ENCODE data around the gene P3H3.
"Not testable (repeated sequence)": the region's sequence is repeated elsewhere in the genome, so short reads cannot be mapped to it uniquely, and the experiment has no call there.

Gene P3H3

GRCh38 chr12:6868211-6869048 lies 40.2 kb downstream of the P3H3 start:
- TF ChIP-seq CTCF (IDR thresholded peaks at IDR 0.05; ENCODE audit: low read depth, low read length): peak; percentile 29; the same call in 1 of the 2 replicates
- Histone ChIP-seq H3K9me3 (ENCODE audit: severe bottlenecking) (no peaks in the 10 kb centered on the region), H3K4me3 (ENCODE audit: low read depth, low read length) (peak overlapping the region; percentile 92), H3K27me3 (ENCODE audit: insufficient read depth, low read depth, severe bottlenecking) (no peaks in the 10 kb centered on the region), H3K36me3 (peaks cover 74% of the 10 kb centered on the region), H3K27ac (peak overlapping the region; percentile 97)
- DNase-seq: no peak

DNA sequence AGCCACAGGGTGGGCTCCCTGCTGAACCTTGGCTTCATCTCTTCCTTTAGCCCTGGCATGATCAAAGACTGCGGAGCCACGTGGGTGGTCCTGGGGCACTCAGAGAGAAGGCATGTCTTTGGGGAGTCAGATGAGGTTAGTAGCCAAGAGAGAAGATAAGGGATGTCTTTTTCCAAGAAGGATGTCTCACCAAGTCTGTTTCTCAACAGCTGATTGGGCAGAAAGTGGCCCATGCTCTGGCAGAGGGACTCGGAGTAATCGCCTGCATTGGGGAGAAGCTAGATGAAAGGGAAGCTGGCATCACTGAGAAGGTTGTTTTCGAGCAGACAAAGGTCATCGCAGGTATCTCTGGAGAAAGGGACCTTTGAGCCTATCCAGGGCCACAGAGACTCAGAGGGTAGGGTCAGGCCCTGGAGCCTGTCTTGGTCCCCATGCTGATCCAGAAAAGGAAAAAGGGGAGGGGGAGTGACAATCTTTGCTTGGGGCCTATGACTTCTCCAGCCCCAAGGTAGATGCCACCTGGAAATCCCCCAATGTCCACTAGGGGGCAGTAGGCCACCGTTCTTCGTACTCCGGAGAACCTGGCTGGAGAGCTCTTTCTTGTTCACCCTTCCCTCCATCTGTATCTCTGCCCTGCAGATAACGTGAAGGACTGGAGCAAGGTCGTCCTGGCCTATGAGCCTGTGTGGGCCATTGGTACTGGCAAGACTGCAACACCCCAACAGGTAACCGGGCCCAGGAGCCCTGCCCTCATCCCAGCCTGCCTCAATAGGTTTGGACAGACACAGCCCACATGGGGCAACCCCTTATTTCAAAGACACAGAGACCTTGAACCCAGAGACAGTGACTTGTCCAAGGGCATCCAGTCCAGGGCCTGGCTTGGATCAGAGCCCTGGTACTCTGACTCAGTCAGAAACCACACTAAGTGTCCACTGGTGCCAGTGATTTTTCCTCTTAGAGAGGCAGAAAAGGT lies 41.1 kb downstream of the P3H3 start:
- TF ChIP-seq CTCF (IDR thresholded peaks at IDR 0.05; ENCODE audit: low read depth, low read length): peak; percentile 88
- Histone ChIP-seq H3K27ac (peak overlapping the region; percentile 97), H3K9me3 (ENCODE audit: severe bottlenecking) (no peaks in the 10 kb centered on the region), H3K36me3 (peaks cover 65% of the 10 kb centered on the region), H3K27me3 (ENCODE audit: insufficient read depth, low read depth, severe bottlenecking) (no peaks in the 10 kb centered on the region), H3K4me3 (ENCODE audit: low read depth, low read length) (peak overlapping the region; percentile 92)
- DNase-seq: peak; percentile 87

GRCh38 chr12:6870304-6870703 lies 42.1 kb downstream of the P3H3 start:
- H3K27ac ChIP-seq; DNase-seq; H3K4me3 ChIP-seq (ENCODE audit: low read depth, low read length); H3K27me3 ChIP-seq (ENCODE audit: insufficient read depth, low read depth, severe bottlenecking); H3K9me3 ChIP-seq (ENCODE audit: severe bottlenecking): not testable (repeated sequence)
- peaks cover 55% of the 10 kb centered on the region for H3K36me3 ChIP-seq

DNA sequence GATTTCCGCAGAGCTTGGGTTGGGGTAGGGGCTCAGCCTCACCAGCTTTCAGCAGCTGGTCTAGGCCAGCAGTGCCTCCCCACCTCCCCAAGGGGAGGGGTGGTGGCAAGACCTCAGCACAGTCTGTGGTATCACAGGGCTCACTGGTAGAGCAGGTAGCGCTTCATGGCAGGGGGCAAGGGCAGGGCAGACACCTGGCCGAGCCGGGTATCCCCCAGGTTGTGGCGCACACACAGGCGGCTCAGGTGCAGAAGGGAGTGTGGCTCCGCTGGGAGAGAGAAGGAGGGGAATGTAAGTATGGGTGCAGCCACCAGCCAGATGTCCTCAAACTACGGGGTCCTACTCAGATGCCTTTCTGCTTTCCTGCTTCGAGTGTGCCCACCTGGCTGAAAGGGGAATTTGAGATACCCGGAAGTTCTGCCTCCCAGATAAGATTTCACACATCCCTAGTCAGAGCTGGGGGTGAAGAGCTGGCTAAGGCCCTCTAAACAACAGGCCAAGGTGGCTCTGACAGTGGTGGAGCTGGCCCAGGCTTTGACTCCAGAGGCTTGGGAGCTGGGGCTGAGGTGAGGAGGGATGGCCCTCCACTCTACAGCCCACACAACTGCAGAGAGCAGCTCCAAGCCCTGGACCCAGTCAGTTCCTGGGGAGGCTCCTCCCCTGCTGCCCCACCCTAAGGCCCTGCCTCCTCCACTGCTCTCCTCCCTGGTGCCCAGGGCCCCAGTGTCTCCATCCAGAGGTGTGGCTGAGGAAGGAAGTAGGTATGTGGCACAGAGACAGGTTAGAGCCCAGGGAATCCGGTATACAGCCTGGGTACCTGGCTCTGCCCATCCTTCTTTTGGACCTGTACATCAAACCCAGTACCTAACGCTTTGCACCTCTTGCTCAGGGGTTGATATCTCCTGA lies 43.1 kb downstream of the P3H3 start:
- DNase-seq: peak; percentile 37
- H3K9me3 ChIP-seq (ENCODE audit: severe bottlenecking): no peaks in the 10 kb centered on the region
- no peak overlapping the region; the same call in none of the 2 replicates for H3K27ac ChIP-seq
- H3K4me3 ChIP-seq (ENCODE audit: low read depth, low read length): no peak overlapping the region
- H3K27me3 ChIP-seq (ENCODE audit: insufficient read depth, low read depth, severe bottlenecking): no peaks in the 10 kb centered on the region
- H3K36me3 ChIP-seq: peaks cover 50% of the 10 kb centered on the region
- TF ChIP-seq CTCF (IDR thresholded peaks at IDR 0.05; ENCODE audit: low read depth, low read length): no peak

DNA sequence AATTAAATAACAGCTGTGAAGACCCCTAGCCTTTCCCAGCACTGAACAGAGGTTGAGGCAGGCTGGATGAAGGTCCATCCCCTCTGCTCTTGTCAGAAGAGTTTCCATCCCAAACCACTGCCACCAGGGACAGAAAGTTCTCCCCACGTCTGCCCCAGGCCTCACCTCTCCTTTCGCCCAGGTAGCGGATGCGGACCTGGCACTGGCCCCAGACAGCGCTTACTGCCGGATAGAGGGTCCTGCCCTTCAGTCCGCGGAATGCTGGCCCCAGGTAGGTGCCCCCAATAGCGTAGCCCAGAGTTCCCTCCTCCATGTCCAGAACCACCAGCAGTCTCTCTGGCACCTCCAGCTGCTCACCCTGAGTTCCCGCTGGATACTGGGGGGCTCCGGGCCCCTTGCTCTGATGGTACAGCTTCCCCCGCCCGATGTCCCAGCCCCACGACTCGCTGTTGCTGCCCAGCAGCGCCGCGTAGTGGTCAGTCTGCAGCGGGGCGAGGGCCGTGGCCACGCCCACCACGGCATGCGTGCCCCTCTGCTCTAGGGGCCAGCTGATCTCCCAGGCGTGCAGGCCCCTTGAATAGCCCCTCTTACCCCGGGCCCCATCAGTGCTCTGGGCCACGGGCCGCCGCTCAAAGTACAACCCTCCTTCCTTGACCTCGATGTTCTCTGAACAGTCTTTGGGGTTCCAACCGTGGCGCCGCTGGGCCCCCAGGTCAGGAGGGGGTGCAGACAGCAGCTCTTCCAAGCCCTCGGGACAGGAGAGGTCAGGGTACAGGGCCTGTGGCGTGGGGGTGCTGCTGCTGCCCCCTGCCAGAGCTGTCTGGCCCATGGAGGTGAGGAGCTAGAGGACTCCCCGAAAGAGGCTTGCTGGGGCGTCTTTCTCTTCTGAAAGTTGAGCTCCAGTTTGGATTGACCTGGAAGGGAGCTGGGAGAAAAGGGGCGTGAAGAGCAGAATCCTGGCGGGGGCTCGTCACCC lies 44.2 kb downstream of the P3H3 start:
- Histone ChIP-seq H3K36me3 (peaks cover 54% of the 10 kb centered on the region), H3K4me3 (ENCODE audit: low read depth, low read length) (peak overlapping the region; percentile 53), H3K27me3 (ENCODE audit: insufficient read depth, low read depth, severe bottlenecking) (no peaks in the 10 kb centered on the region), H3K27ac (peak overlapping the region; percentile 47), H3K9me3 (ENCODE audit: severe bottlenecking) (no peaks in the 10 kb centered on the region)
- TF ChIP-seq CTCF (IDR thresholded peaks at IDR 0.05; ENCODE audit: low read depth, low read length): peak; percentile 98
- DNase-seq: peak; percentile 85
